Right kidney (tissue), 1 donor: Measurements from ENCODE around the gene ARPP21.

Source experiments
- DNase-seq: peaks from one replicate; pipeline ENCODE4 v3.0.0-alpha.2; 2016

ARPP21 gene

GRCh38 chr3:35641920-35642527, 2.7 kb downstream of the ARPP21 start:
- no peak for DNase-seq

- no peak for DNase-seq
Observed at GRCh38 chr3:35643495-35643894, 4.2 kb downstream of the ARPP21 start.

GRCh38 chr3:35644451-35644850, 5.1 kb downstream of the ARPP21 start:
- DNase-seq: no peak

- DNase-seq: no peak
Observed at GRCh38 chr3:35645189-35645588, 5.9 kb downstream of the ARPP21 start.

- no peak for DNase-seq
Observed at GRCh38 chr3:35646081-35646480, 6.8 kb downstream of the ARPP21 start.

- no peak for DNase-seq
Observed at GRCh38 chr3:35647461-35647860, 8.1 kb downstream of the ARPP21 start.

- no peak for DNase-seq
Observed at GRCh38 chr3:35648347-35648746, 9.0 kb downstream of the ARPP21 start.

- DNase-seq: no peak
Observed at GRCh38 chr3:35649405-35649804, 10.1 kb downstream of the ARPP21 start.

- DNase-seq: no peak
Observed at GRCh38 chr3:35651426-35651825, 12.1 kb downstream of the ARPP21 start.

- no peak for DNase-seq
Observed at GRCh38 chr3:35651851-35652250, 12.5 kb downstream of the ARPP21 start.

GRCh38 chr3:35653347-35653746, 14.0 kb downstream of the ARPP21 start:
- DNase-seq: no peak

- DNase-seq: no peak
Observed at GRCh38 chr3:35654476-35654875, 15.2 kb downstream of the ARPP21 start.

- DNase-seq: no peak
Observed at GRCh38 chr3:35658686-35659085, 19.4 kb downstream of the ARPP21 start.

- DNase-seq: no peak
Observed at GRCh38 chr3:35659768-35660167, 20.4 kb downstream of the ARPP21 start.

- DNase-seq: no peak
Observed at GRCh38 chr3:35663471-35663870, 24.1 kb downstream of the ARPP21 start.

- DNase-seq: peak; percentile 77
Observed at GRCh38 chr3:35664460-35664919, 25.2 kb downstream of the ARPP21 start.

- DNase-seq: no peak
Observed at GRCh38 chr3:35665390-35666055, 26.2 kb downstream of the ARPP21 start.

- no peak for DNase-seq
Observed at GRCh38 chr3:35666888-35667287, 27.6 kb downstream of the ARPP21 start.

GRCh38 chr3:35670408-35670965, 31.2 kb downstream of the ARPP21 start:
- DNase-seq: no peak

GRCh38 chr3:35671483-35671882, 32.2 kb downstream of the ARPP21 start:
- no peak for DNase-seq

- no peak for DNase-seq
Observed at GRCh38 chr3:35673017-35673416, 33.7 kb downstream of the ARPP21 start.

- DNase-seq: no peak
Observed at GRCh38 chr3:35674451-35675109, 35.3 kb downstream of the ARPP21 start.

- no peak for DNase-seq
Observed at GRCh38 chr3:35675206-35675605, 35.9 kb downstream of the ARPP21 start.
